ENCODE measurements around the gene RYR2.
A peak's percentile ranks its signal among the peaks of the same experiment; 100 is the strongest.

Gene RYR2

DNA sequence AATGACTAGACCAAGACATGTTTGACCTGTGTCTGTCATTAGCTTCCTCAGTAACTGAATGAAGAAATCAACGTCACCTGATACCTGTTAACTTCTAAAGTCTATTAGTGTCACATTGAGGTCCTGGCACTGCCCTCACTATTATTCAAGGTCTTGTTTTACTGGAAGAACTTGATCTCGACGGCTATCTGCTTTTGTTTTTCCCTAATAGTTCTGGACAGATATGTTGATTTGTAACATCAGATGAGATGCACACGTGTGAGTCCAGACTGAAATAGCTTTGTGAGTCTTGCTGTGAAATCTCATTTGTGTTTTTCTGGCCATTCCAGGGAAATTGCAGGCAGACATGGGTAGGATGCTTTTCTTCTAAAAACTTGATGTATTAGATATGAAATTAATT is 159.2 kb downstream of the RYR2 start:
- no peak for DNase-seq (ENCODE audit: low read depth)
- TF ChIP-seq, protein P1, sequence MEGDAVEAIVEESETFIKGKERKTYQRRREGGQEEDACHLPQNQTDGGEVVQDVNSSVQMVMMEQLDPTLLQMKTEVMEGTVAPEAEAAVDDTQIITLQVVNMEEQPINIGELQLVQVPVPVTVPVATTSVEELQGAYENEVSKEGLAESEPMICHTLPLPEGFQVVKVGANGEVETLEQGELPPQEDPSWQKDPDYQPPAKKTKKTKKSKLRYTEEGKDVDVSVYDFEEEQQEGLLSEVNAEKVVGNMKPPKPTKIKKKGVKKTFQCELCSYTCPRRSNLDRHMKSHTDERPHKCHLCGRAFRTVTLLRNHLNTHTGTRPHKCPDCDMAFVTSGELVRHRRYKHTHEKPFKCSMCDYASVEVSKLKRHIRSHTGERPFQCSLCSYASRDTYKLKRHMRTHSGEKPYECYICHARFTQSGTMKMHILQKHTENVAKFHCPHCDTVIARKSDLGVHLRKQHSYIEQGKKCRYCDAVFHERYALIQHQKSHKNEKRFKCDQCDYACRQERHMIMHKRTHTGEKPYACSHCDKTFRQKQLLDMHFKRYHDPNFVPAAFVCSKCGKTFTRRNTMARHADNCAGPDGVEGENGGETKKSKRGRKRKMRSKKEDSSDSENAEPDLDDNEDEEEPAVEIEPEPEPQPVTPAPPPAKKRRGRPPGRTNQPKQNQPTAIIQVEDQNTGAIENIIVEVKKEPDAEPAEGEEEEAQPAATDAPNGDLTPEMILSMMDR (IDR thresholded peaks at IDR 0.05; ENCODE audit: low read length, missing control alignments) = no peak
- H3K4me3 ChIP-seq (replicated peaks; ENCODE audit: low read depth, low read length) = no peak overlapping the region

DNA sequence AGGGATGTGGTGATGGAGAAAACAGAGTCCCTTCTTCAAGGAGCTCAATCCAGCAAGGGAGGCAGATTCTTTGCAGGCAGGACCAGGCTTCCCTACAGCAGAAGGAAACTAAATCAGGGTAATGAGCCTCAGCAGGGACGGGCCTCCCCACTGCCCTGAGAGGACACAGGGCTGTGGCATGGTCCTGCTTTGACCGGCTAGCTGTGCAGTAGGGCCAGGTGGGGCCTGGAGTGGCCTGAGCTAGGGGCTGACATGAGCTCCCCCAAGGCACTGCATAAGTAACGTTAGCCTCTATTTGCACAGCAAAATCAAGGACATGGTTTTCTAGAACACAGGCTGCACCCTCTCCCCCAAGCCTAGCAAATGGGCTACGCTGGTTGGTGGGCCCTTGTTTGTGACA is 162.9 kb downstream of the RYR2 start:
- no peak for DNase-seq (ENCODE audit: low read depth)
- no peak overlapping the region for H3K4me3 ChIP-seq (replicated peaks; ENCODE audit: low read depth, low read length)
- TF ChIP-seq, protein P1 (IDR thresholded peaks at IDR 0.05; ENCODE audit: low read length, missing control alignments) = no peak

DNA sequence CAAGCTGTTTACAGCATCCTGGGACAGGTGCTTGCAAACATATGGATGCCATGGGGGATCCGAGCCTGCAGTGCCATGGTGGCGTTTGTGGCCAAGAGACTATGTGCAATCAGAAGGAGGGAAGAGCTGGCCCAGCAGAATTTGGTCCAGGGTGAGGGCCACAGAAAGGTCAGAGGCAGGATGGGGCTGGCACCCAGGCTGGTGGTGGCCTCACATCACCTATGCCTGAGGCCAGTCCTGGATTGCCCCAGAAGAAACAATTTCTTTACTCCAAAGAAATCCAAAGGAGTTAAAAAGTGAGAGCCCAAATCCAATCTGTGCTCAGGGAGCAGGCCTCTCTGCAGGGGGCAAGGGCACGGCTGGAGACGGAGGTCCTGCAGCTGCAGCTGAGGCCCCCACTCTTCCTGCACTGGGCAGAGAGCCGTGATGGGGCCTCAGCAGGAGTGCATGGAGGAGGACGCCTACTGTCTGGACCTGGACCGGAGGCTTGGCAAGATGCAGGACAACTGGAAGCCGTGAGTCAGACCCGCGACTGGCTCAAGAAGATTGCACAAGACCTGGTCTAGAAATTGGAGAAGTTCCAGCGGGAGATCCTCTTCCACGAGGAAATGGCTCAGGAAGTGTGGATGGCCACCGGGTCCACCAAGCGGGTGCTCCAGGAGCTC is 163.5 kb downstream of the RYR2 start:
- H3K4me3 ChIP-seq (replicated peaks; ENCODE audit: low read depth, low read length) = no peak overlapping the region
- peak; percentile 79 for DNase-seq (ENCODE audit: low read depth)
- TF ChIP-seq, protein P1 (IDR thresholded peaks at IDR 0.05; ENCODE audit: low read length, missing control alignments) = no peak

DNA sequence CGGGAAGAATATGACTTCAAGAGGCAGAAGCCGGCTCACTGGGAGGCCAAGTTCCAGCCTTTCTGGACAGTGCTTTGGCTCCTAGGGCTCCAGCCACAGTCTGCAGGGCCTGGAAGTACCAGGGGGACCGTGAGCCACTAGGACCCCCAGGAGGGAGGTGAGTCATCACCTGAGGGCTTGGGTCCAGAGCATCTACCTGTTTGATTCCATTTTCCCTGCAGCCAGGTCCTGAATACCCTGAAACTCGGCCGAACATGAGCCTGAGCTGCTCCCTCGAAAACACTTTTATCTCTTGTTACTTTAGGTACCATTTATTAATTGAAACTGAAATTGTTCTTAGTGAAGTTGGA is 164.1 kb downstream of the RYR2 start:
- no peak for DNase-seq (ENCODE audit: low read depth)
- TF ChIP-seq, protein P1 (IDR thresholded peaks at IDR 0.05; ENCODE audit: low read length, missing control alignments) = no peak
- H3K4me3 ChIP-seq (replicated peaks; ENCODE audit: low read depth, low read length) = no peak overlapping the region

DNA sequence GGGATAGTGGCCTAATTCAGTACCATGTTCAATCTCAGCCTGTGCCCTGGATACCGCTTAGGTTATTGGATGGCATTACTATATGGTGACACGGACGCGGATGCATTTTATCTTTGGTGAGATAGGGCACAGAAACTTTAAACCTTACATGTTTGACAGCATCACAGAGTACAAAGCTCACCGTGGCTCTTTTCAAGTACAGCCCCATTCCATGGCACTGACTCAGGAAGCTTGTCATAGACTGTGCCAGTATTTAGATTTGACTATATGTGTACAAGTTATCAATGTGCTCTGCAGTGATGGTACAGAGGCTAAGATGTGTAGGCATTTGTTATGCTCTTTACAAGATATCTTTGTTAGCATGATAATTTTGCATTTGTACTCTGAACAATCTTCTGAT is 169.0 kb downstream of the RYR2 start:
- TF ChIP-seq, protein P1 (IDR thresholded peaks at IDR 0.05; ENCODE audit: low read length, missing control alignments) = no peak
- no peak for DNase-seq (ENCODE audit: low read depth)
- H3K4me3 ChIP-seq (replicated peaks; ENCODE audit: low read depth, low read length) = no peak overlapping the region

DNA sequence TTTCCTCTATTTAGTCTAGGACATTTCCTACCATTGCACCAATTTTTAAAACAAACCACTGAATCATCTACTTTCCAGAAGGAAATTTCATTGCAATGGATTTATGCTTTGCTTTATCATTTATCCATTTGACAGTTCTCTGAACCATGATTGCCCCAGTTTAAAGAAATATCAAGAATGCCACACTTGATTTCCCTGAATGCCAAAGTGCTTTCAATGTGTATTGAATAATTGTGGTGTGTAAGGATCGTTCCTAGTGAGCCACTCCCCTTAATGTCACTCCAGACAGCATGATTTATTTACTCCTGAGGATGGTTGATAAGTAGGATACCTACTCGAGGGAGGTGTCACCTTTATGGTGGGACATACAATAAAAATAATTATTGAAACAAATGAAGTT is 169.6 kb downstream of the RYR2 start:
- TF ChIP-seq, protein P1 (IDR thresholded peaks at IDR 0.05; ENCODE audit: low read length, missing control alignments) = no peak
- no peak for DNase-seq (ENCODE audit: low read depth)
- no peak overlapping the region for H3K4me3 ChIP-seq (replicated peaks; ENCODE audit: low read depth, low read length)
